Measurements from ENCODE around the gene XXYLT1. TPM values are rescaled to one million over a fixed set of nuclear protein-coding genes. Genes with fewer than 3 reads are reported as not detected.

Gene XXYLT1
- total and polyA plus RNA-seq, 7 donors = 2.5 to 13.8 (median 11.1) TPM

DNA sequence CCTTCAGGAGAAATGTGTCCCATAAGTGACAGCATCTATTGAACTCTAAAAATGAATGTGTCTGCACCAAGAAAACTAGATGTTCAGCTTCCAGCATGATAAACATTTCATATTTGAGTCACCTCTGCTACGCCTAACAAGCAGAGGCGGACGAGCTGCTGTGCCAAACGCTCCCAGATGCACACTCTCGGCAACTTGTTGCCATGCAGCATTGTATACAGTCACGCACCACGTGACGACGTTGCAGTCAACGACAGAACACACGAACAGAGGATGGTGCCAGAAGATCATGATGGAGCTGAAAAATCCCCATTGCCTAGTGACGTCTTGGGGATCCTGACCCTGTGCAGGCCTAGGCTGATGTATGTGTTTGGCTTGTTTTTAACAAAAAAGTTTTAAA lies 137.5 kb downstream of the XXYLT1 start:
- no peaks in the 10 kb centered on the region for H3K9me3 ChIP-seq
- peaks cover 0 to 24% (median 18%) of the 10 kb centered on the region in 4 donors for H3K4me1 ChIP-seq
- no peaks in the 10 kb centered on the region for H3K36me3 ChIP-seq
- H3K4me3 ChIP-seq = no peak overlapping the region
- H3K27me3 ChIP-seq = no peaks in the 10 kb centered on the region
- DNase-seq = peak; percentile 96
- 69 to 81% methylated on average over 12 of the region's 12 CpGs for WGBS, 2 donors
- intact Hi-C loops (cut with DNase I) = no loop called here
- peak in 1 of 4 donors; percentile 80 for TF ChIP-seq EP300 (IDR thresholded peaks at IDR 0.05)
- no peak for TF ChIP-seq POLR2A (IDR thresholded peaks at IDR 0.05)
- peak; percentile 53 to 85 (median 61) for TF ChIP-seq POLR2AphosphoS5 (IDR thresholded peaks at IDR 0.05)
- TF ChIP-seq, protein P1, sequence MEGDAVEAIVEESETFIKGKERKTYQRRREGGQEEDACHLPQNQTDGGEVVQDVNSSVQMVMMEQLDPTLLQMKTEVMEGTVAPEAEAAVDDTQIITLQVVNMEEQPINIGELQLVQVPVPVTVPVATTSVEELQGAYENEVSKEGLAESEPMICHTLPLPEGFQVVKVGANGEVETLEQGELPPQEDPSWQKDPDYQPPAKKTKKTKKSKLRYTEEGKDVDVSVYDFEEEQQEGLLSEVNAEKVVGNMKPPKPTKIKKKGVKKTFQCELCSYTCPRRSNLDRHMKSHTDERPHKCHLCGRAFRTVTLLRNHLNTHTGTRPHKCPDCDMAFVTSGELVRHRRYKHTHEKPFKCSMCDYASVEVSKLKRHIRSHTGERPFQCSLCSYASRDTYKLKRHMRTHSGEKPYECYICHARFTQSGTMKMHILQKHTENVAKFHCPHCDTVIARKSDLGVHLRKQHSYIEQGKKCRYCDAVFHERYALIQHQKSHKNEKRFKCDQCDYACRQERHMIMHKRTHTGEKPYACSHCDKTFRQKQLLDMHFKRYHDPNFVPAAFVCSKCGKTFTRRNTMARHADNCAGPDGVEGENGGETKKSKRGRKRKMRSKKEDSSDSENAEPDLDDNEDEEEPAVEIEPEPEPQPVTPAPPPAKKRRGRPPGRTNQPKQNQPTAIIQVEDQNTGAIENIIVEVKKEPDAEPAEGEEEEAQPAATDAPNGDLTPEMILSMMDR (IDR thresholded peaks at IDR 0.05) = no peak
- H3K27ac ChIP-seq = peak overlapping the region; percentile 60 to 79 (median 70)

DNA sequence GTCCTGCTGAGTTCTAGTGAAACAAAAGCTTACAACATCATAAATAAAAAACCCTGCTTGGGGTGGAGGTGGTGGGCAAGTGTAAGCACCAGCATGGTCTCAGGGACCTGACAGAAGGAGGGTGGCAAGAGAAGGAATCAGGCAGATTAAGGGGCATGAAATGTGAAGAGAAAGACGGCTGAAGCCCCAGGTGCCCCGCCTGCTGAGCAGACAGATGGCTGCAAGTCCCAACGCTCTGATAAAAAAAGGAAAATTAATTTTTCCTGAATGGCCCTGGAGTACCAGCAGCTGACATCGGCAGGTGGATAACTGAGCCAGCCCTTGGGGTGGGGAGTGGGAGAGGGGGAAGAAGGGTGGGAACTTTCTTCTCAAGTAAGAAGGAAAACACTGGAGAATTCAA lies 137.9 kb downstream of the XXYLT1 start:
- Histone ChIP-seq H3K36me3 (no peaks in the 10 kb centered on the region), H3K27ac (peak overlapping the region; percentile 60 to 79 (median 70)), H3K27me3 (no peaks in the 10 kb centered on the region), H3K4me1 (peaks cover 0 to 24% (median 18%) of the 10 kb centered on the region in 4 donors), H3K4me3 (no peak overlapping the region), H3K9me3 (no peaks in the 10 kb centered on the region)
- DNase-seq = no peak
- no peak for TF ChIP-seq POLR2A (IDR thresholded peaks at IDR 0.05)
- TF ChIP-seq EP300 (IDR thresholded peaks at IDR 0.05) = no peak
- no peak for TF ChIP-seq POLR2AphosphoS5 (IDR thresholded peaks at IDR 0.05)
- TF ChIP-seq, protein P1 (IDR thresholded peaks at IDR 0.05) = no peak
- WGBS, 2 donors = 84% methylated on average over 4 of the region's 4 CpGs
- intact Hi-C loops (cut with DNase I) = no loop called here

DNA sequence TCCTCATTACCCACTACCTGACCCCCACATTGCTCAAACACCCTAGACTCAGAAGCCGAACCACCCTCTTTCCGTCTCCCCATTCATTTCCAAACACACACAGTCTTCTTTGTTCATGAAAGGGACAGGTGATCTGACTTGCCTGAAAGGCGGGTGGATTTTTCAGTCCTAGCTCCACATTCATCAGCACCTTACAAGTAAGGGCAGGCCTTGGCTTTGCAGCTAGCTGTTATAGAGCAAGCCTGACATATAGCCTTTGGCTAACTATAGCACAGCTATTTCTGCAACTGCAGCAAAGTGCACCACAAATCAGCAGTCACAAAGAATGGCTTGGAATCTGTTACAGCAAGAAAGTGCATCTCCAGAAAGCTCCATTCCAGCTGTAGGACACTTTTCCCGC lies 139.8 kb downstream of the XXYLT1 start:
- 95 to 97% methylated on average over 4 of the region's 4 CpGs for WGBS, 2 donors
- intact Hi-C loops (cut with DNase I) = no loop called here

DNA sequence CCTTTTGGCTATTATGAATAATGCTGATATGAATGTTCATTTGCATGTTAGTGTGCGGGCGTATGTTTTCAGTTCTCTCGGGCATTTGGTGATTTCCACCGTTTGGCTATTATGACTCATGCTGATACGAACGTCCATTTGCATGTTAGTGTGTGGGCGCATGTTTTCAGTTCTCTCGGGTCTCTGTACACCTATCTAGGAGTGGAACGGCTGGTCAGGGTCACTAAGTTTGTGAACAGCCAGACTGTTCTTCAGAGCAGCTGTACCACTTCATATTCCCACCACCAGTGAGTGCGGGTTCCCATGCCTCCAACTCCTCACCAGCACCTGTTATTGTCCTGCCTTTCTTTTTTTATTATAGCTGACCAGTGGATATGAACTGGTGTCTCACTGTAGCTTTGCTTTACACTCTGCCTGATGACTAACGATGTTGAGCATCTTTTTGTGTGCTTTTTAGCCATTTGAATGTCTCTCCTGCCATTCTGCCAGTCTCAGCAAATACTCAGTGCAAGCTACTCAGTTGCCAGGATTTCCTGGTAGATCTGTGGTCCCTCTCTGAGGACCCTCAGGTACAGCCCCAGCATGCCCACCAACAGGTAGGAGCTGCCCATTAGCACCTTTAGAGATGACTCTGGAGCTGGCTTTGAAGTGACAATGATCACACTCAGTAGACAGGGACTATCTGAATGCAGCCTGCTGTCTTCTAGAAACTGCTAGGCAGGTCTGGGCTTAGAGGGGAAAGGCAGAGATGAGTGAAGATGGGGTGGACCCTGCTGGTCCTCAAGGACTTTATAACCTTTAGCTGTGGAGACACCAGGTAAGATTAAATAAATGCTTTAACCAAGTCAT lies 141.1 kb downstream of the XXYLT1 start:
- H3K27me3 ChIP-seq = no peaks in the 10 kb centered on the region
- TF ChIP-seq POLR2A (IDR thresholded peaks at IDR 0.05) = no peak
- TF ChIP-seq POLR2AphosphoS5 (IDR thresholded peaks at IDR 0.05) = no peak
- no peak for TF ChIP-seq EP300 (IDR thresholded peaks at IDR 0.05)
- TF ChIP-seq, protein P1 (IDR thresholded peaks at IDR 0.05) = no peak
- no peak overlapping the region for H3K4me3 ChIP-seq
- H3K36me3 ChIP-seq = no peaks in the 10 kb centered on the region
- H3K4me1 ChIP-seq = peaks cover 0 to 24% (median 18%) of the 10 kb centered on the region in 4 donors
- H3K27ac ChIP-seq = no peak overlapping the region
- DNase-seq = no peak
- intact Hi-C loops (cut with DNase I) = no loop called here
- H3K9me3 ChIP-seq = no peaks in the 10 kb centered on the region
- WGBS, 2 donors = 72 to 88% methylated on average over 11 of the region's 11 CpGs

More for the DNA sequence above, 139.8 kb downstream of the XXYLT1 start:
- Histone ChIP-seq H3K27ac (no peak overlapping the region), H3K27me3 (no peaks in the 10 kb centered on the region), H3K36me3 (no peaks in the 10 kb centered on the region), H3K4me1 (peaks cover 0 to 24% (median 18%) of the 10 kb centered on the region in 4 donors), H3K9me3 (no peaks in the 10 kb centered on the region), H3K4me3 (no peak overlapping the region)
- TF ChIP-seq, protein P1 (IDR thresholded peaks at IDR 0.05) = no peak
- TF ChIP-seq EP300 (IDR thresholded peaks at IDR 0.05) (no peak), POLR2AphosphoS5 (IDR thresholded peaks at IDR 0.05) (no peak), POLR2A (IDR thresholded peaks at IDR 0.05) (no peak)
- no peak for DNase-seq
